Psoas muscle (tissue), 8 donors: ENCODE measurements around the gene NCOA7. TPM values are rescaled to one million over a fixed set of nuclear protein-coding genes. Genes with fewer than 3 reads are reported as not detected.

Source experiments
- ATAC-seq, 4 donors: fragments of 200-7000 bp; cut with Tn5 transposase; one replicate each; pipeline ENCODE4 v1.9.1; 2020; ENCODE audit warnings: moderate library complexity in 3 of 4, mild to moderate bottlenecking in 2 of 4
- DNase-seq, 2 donors: peaks; one replicate each; pipeline ENCODE4 v3.0.0-alpha.2; 2020
- H3K27ac ChIP-seq: fragments of 200-600 bp; one replicate; pipeline ENCODE4 v1.8.0; 2022
- H3K27me3 ChIP-seq, 3 donors: fragments of 200-600 bp in 1 of 3; one replicate each; pipeline versions ENCODE4 v1.6.1 to v1.8.0; 2013 to 2022; ENCODE audit warnings: low read length in 2 of 3, mild to moderate bottlenecking in 2 of 3, moderate library complexity in 1 of 3; ENCODE audit not compliant: insufficient read depth in 3 of 3
- H3K36me3 ChIP-seq, 2 donors: fragments of 200-600 bp in 1 of 2; one replicate each; pipeline versions ENCODE4 v1.6.1 to v1.8.0; 2013 to 2022; ENCODE audit warnings: low read depth in 1 of 2, mild to moderate bottlenecking in 1 of 2, moderate library complexity in 1 of 2; ENCODE audit not compliant: insufficient read depth in 1 of 2
- H3K4me1 ChIP-seq: fragments of 200-600 bp; one replicate; pipeline ENCODE4 v1.8.0; 2022
- H3K4me3 ChIP-seq: fragments of 200-600 bp; one replicate; pipeline ENCODE4 v1.8.0; 2022; ENCODE audit warnings: mild to moderate bottlenecking
- H3K9me3 ChIP-seq: fragments of 200-600 bp; one replicate; pipeline ENCODE4 v1.8.0; 2022
- WGBS, 3 donors: extraction: QIAGEN DNeasy Blood & Tissue Kit; methylation state at CpG; one replicate each; pipeline versions ENCODE4 v1.1.6 to v1.1.7; 2013; 5-methylcytosine and 5-hydroxymethylcytosine counted together
- intact Hi-C, 2 donors: fragments of 100-400 bp; cut with DNase I; formaldehyde crosslinking; loops; one replicate each; pipeline versions ENCODE4 v1.11.0 to v1.14.2; 2022
- polyA plus RNA-seq, 3 donors: library from polyadenylated mRNA; stranded (reverse); fragments of 200-250 nt; gene quantifications; one replicate each; pipeline ENCODE4 v1.2.3, GENCODE V29; 2013
- total RNA-seq, 4 donors: library from RNA; stranded (reverse); fragmentation: NEBNext Ultra II Directional in 2 of 4; extraction: Animal tissue kit (Norgen Biotek cat#: 25700) in 2 of 4; gene quantifications; one replicate each; pipeline versions ENCODE4 v1.2.1 to v1.2.4, GENCODE V29; 2021 to 2023
- TF ChIP-seq, protein P1 (sequence below): fragments of 200-600 bp; IDR thresholded peaks from one replicate; pipeline ENCODE4 v1.8.0; 2022; ENCODE audit warnings: antibody characterized with exemption
- donor health status: healthy with polysubstance abuse.
- donor health status: DM: no; HTN: no; CAD: no; lungs with moderate emphysema.
- donor health status: Bipolar disorder and iron deficiency.
- donor health status: healthy.
- donor health status: DM: yes; HTN: yes; CAD: no.
- donor health status: DM: no; HTN: no; CAD: no.
- donor health status: DM: no; HTN: no; CAD: no.
- donor health status: DM: yes; HTN: yes; CAD: no.

NCOA7 gene
- total and polyA plus RNA-seq, 7 donors = 3.1 to 22.5 (median 8.2) TPM

DNA sequence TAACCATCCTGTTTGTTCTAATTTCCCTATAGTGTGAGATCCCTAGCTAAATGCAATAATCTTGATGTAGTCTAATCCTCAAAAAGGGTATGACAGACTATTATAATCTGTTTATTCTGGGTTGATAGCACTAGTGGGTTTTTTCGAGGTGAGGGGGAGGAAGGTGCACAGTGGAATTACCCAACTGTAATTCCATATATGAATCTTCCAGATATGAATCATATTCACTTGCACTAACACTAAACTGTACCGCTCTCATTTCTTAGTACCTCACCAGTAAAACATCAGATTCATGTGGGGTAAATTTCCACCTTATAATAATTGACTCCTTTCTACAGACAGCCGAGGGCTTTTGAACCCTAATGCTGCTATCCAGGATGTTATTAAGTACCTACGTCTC, 16.5 kb downstream of the NCOA7 start:
- DNase-seq (no peak), ATAC-seq (no peak)
- Histone ChIP-seq H3K36me3 (no peaks in the 10 kb centered on the region), H3K9me3 (no peaks in the 10 kb centered on the region), H3K4me3 (no peak overlapping the region), H3K27ac (no peak overlapping the region), H3K4me1 (peaks cover 4% of the 10 kb centered on the region), H3K27me3 (no peaks in the 10 kb centered on the region)
- TF ChIP-seq, protein P1, sequence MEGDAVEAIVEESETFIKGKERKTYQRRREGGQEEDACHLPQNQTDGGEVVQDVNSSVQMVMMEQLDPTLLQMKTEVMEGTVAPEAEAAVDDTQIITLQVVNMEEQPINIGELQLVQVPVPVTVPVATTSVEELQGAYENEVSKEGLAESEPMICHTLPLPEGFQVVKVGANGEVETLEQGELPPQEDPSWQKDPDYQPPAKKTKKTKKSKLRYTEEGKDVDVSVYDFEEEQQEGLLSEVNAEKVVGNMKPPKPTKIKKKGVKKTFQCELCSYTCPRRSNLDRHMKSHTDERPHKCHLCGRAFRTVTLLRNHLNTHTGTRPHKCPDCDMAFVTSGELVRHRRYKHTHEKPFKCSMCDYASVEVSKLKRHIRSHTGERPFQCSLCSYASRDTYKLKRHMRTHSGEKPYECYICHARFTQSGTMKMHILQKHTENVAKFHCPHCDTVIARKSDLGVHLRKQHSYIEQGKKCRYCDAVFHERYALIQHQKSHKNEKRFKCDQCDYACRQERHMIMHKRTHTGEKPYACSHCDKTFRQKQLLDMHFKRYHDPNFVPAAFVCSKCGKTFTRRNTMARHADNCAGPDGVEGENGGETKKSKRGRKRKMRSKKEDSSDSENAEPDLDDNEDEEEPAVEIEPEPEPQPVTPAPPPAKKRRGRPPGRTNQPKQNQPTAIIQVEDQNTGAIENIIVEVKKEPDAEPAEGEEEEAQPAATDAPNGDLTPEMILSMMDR = no peak
- intact Hi-C loops = no loop called here
- WGBS, 3 donors = 94 to 95% (median 95%) methylated on average over 4 of the region's 4 CpGs

DNA sequence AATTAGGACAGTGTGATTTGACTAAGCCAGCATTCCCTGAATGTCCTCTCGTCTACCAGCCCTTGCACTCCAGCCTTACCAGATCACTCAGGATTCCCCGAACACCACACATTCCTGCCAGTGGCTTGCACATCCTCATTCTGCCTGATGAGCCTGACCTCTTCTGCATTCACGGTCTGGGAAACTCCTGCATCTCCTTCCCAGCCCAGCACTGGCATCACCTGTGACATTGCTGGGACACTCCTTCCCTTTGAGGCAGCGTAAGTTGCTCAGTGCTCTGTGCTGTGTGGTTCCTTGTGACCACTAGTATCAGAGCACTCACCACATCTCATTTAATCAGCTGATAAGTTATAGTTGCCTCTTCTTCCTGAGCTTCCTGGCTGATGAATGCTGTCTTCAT, 17.3 kb downstream of the NCOA7 start:
- H3K36me3 ChIP-seq = no peaks in the 10 kb centered on the region
- ATAC-seq (no peak), DNase-seq (no peak)
- H3K27ac ChIP-seq = no peak overlapping the region
- intact Hi-C loops = no loop called here
- no peaks in the 10 kb centered on the region for H3K27me3 ChIP-seq
- H3K9me3 ChIP-seq = no peaks in the 10 kb centered on the region
- TF ChIP-seq, protein P1 = no peak
- no peak overlapping the region for H3K4me3 ChIP-seq
- 72 to 81% (median 77%) methylated on average over 4 of the region's 4 CpGs for WGBS, 3 donors
- no peaks in the 10 kb centered on the region for H3K4me1 ChIP-seq

DNA sequence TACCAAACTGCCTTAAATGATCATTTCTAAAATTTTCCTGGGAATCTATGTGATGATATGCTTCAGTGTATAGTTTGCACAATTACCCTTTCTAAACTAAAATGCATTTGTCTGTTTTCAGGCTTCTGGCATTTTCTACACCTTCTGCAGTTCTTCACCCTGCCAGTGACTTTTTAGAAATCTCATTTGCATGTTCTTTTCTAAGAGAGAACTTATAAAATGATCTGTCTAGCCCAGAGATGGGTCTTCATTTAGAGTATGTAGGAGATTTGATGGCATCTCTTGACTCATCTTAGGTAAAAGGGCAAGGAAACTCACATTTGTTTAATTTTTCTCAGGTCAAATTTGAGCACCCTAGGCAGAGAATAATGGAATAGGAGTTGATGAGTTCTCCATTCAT, 17.8 kb downstream of the NCOA7 start:
- Histone ChIP-seq H3K36me3 (no peaks in the 10 kb centered on the region), H3K27me3 (no peaks in the 10 kb centered on the region), H3K9me3 (no peaks in the 10 kb centered on the region), H3K4me3 (no peak overlapping the region), H3K27ac (no peak overlapping the region), H3K4me1 (no peaks in the 10 kb centered on the region)
- intact Hi-C loops = no loop called here
- DNase-seq (no peak), ATAC-seq (no peak)
- TF ChIP-seq, protein P1 = no peak

DNA sequence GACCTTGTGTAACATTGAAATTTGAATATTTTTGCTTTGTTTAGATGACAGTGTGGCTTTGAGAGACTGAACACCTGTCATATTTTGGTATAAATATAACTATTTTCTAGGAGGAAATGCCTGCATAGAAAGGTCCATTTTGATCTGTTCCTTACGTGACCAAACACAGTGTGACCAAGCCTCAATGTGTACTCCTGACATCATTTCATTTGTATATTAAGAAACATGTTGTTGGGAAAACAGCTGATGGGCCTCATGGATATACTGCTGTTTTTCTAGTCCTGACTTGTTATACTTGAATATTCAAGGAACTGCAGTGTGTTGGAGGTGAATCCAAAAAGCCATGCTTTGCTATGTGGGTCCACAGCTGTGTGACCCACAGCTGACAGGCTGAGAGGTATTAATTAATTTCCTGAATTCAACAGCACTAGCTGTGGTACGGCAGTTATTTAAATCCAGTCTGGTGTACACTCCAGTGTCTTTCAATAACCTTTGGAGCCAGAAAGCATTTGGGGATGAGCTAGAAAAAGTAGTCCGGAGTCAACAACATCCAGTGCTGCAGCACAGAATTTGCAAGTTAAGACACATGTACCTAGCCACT, 18.9 kb downstream of the NCOA7 start:
- TF ChIP-seq, protein P1 = no peak
- DNase-seq (no peak), ATAC-seq (no peak)
- intact Hi-C loops = no loop called here
- Histone ChIP-seq H3K9me3 (no peaks in the 10 kb centered on the region), H3K4me1 (no peaks in the 10 kb centered on the region), H3K27ac (no peak overlapping the region), H3K27me3 (no peaks in the 10 kb centered on the region), H3K4me3 (no peak overlapping the region), H3K36me3 (no peaks in the 10 kb centered on the region)
- WGBS, 3 donors = 69 to 73% (median 71%) methylated on average over 3 of the region's 3 CpGs

DNA sequence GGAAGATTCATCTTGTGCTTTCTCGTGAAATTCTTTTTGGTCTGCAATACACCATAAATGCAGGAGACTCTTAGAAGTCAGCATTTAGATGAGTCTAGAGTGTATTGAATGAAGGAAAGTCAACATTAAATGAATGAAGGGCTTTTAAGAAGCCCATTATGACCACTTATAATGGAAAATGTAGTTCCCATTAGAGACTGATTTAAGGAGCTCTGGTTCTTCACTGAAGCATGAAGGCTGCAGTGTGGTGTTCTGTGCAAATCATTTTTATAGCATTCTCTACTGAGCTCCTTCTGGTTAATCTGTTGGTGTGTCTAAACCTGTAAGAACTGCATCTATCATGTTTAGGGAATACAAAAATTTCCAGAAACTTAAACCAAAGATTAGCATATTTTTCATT, 19.7 kb downstream of the NCOA7 start:
- Histone ChIP-seq H3K27me3 (no peaks in the 10 kb centered on the region), H3K27ac (no peak overlapping the region), H3K4me1 (no peaks in the 10 kb centered on the region), H3K9me3 (no peaks in the 10 kb centered on the region), H3K4me3 (no peak overlapping the region), H3K36me3 (no peaks in the 10 kb centered on the region)
- intact Hi-C loops = no loop called here
- DNase-seq (no peak), ATAC-seq (no peak)
- 78 to 87% (median 85%) methylated on average over 1 of the region's 1 CpG for WGBS, 3 donors
- TF ChIP-seq, protein P1 = no peak
